Aorta (tissue), 5 donors: ENCODE data around the gene C2orf69. TPM values are rescaled to one million over a fixed set of nuclear protein-coding genes. Genes with fewer than 3 reads are reported as not detected.

Experiments used
- ATAC-seq: fragments of 200-7000 bp; cut with Tn5 transposase; one replicate; pipeline ENCODE4 v1.9.1; 2022; ENCODE audit warnings: moderate library complexity; ENCODE audit not compliant: low FRiP score
- DNase-seq, 2 donors: peaks; one replicate each; pipeline ENCODE4 v3.0.0-alpha.2; 2020
- H3K27ac ChIP-seq, 2 donors: one replicate each; pipeline ENCODE4 v1.5.1; 2013; ENCODE audit warnings: low read length in 2 of 2, mild to moderate bottlenecking in 2 of 2, moderate library complexity in 2 of 2, control low read depth in 1 of 2, inconsistent platforms in 1 of 2, low read depth in 1 of 2
- H3K27me3 ChIP-seq, 2 donors: one replicate each; pipeline ENCODE4 v1.6.1; 2013; ENCODE audit warnings: control low read depth in 1 of 2, low read length in 1 of 2, mild to moderate bottlenecking in 1 of 2, moderate library complexity in 1 of 2; ENCODE audit not compliant: insufficient read depth in 2 of 2, control insufficient read depth in 1 of 2
- H3K36me3 ChIP-seq, 2 donors: one replicate each; pipeline ENCODE4 v1.6.1; 2013; ENCODE audit warnings: control low read depth in 1 of 2, low read length in 1 of 2, mild to moderate bottlenecking in 1 of 2; ENCODE audit not compliant: insufficient read depth in 2 of 2, control insufficient read depth in 1 of 2
- H3K4me1 ChIP-seq, 2 donors: one replicate each; pipeline ENCODE4 v1.6.1; 2013; ENCODE audit warnings: low read length in 2 of 2, control low read depth in 1 of 2, mild to moderate bottlenecking in 1 of 2, moderate library complexity in 1 of 2; ENCODE audit not compliant: insufficient read depth in 2 of 2, control insufficient read depth in 1 of 2
- H3K4me3 ChIP-seq, 2 donors: one replicate each; pipeline ENCODE4 v1.5.1; 2013; ENCODE audit warnings: low read length in 2 of 2, control low read depth in 1 of 2, mild to moderate bottlenecking in 1 of 2
- H3K9me3 ChIP-seq: one replicate; pipeline ENCODE4 v1.6.1; 2013; ENCODE audit warnings: mild to moderate bottlenecking, low read length; ENCODE audit not compliant: control insufficient read depth
- WGBS, 2 donors: extraction: QIAGEN DNeasy Blood & Tissue Kit; methylation state at CpG; one replicate each; pipeline ENCODE4 v1.1.7; 2013; 5-methylcytosine and 5-hydroxymethylcytosine counted together
- intact Hi-C, 2 donors: fragments of 100-400 bp; cut with DNase I; formaldehyde crosslinking; loops; one replicate each; pipeline versions ENCODE4 v1.14.2 to v1.15.0; 2022
- polyA plus RNA-seq, 2 donors: library from polyadenylated mRNA; stranded (reverse); fragments of 200-250 nt; gene quantifications; one replicate each; pipeline ENCODE4 v1.2.3, GENCODE V29; 2013
- total RNA-seq, 2 donors: library from RNA; stranded (reverse); fragmentation: NEBNext Ultra II Directional; extraction: Animal tissue kit (Norgen Biotek cat#: 25700); gene quantifications; one replicate each; pipeline ENCODE4 v1.2.1, GENCODE V29; 2021
- donor health status: healthy with polysubstance abuse.
- donor health status: Bipolar disorder and iron deficiency.
- donor health status: DM: no; HTN: no; CAD: no.
- donor health status: DM: no; HTN: no; CAD: no.
- donor health status: DM: yes; HTN: yes; CAD: no.

Gene C2orf69
- total and polyA plus RNA-seq, 4 donors, result 4.3 to 11.2 (median 9.1) TPM

DNA sequence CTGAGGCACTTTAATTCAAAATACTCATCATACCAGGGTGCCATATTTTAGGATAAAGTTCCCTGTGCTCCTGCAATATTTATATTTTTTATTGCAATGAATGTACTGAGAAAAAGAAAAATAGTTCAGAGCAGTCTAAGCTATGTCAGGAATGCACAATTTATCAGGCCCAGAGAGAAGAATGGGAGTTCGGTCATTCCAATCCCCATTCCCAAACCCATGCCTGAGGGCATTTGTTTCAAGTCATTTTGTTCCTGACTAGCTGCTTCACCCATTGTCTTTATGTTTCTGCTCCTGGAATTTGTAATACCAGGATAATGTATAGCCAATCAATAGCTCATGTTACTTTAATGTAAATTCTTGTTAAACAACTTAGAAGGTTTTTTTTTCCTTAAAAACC lies 35.7 kb upstream of the C2orf69 start:
- Histone ChIP-seq H3K27ac (no peak overlapping the region), H3K4me1 (no peaks in the 10 kb centered on the region), H3K4me3 (no peak overlapping the region), H3K27me3 (no peaks in the 10 kb centered on the region), H3K36me3 (no peaks in the 10 kb centered on the region), H3K9me3 (no peaks in the 10 kb centered on the region)
- WGBS, 2 donors, result 16 to 18% methylated on average over 1 of the region's 1 CpG
- intact Hi-C loops, result no loop called here
- DNase-seq, result no peak
- ATAC-seq, result no peak

- Histone ChIP-seq H3K36me3 (no peaks in the 10 kb centered on the region), H3K4me1 (no peaks in the 10 kb centered on the region), H3K9me3 (no peaks in the 10 kb centered on the region), H3K4me3 (no peak overlapping the region), H3K27ac (no peak overlapping the region), H3K27me3 (no peaks in the 10 kb centered on the region)
- intact Hi-C loops, result no loop called here
- ATAC-seq (no peak), DNase-seq (no peak)
Measured at GRCh38 chr2:199882667-199883066, 28.4 kb upstream of the C2orf69 start.

- WGBS, 2 donors, result 87 to 89% methylated on average over 6 of the region's 6 CpGs
- ATAC-seq (no peak), DNase-seq (no peak)
- intact Hi-C loops, result no loop called here
- H3K36me3 ChIP-seq, result no peaks in the 10 kb centered on the region
- H3K4me3 ChIP-seq, result no peak overlapping the region
- no peaks in the 10 kb centered on the region for H3K9me3 ChIP-seq
- H3K27me3 ChIP-seq, result no peaks in the 10 kb centered on the region
- no peak overlapping the region for H3K27ac ChIP-seq
- no peaks in the 10 kb centered on the region for H3K4me1 ChIP-seq
Measured at GRCh38 chr2:199883474-199884212, 27.4 kb upstream of the C2orf69 start.

DNA sequence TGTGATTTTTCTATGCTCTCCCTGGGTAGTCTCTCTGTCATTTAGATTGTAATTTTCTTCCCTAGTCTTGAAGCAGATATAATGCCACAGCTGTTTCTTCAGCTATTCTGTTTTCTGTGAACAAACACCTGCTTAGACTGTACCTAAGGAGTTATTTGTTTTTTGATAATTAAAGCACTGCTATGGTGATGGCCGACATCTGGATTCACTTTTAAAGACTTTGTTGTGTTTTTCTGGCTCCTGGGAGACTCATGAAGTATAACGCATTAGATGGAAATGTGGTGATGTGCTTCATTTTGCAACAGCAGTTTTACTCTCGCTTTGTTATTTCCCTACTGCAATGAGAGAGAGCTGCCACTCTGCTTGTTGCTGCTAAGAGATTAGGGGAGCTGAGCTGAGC lies 15.7 kb upstream of the C2orf69 start:
- WGBS, 2 donors, result 60 to 73% methylated on average over 3 of the region's 3 CpGs
- intact Hi-C loops, result no loop called here
- Histone ChIP-seq H3K36me3 (no peaks in the 10 kb centered on the region), H3K4me3 (no peak overlapping the region), H3K27me3 (no peaks in the 10 kb centered on the region), H3K4me1 (no peaks in the 10 kb centered on the region), H3K9me3 (no peaks in the 10 kb centered on the region), H3K27ac (no peak overlapping the region)
- DNase-seq (no peak), ATAC-seq (no peak)

DNA sequence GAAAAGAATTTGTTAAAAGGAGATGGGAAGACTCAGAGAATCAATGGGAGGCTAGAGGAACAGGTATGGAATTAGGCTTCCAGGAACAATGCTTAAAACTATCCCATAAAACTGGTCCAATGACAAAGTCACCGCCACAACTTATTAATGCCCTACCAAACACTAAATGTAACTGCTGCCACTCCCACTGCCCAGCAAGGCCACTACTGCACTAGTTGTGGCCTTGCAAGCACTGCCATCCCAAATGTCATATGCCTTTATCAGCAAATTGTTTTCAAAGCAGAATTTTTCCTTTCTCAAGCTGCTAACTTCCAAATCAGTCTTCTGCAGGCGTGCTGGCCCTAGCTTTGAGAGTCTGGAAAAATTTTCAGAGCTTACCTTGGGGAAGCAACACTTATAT lies 14.5 kb upstream of the C2orf69 start:
- DNase-seq, result no peak
- no peak overlapping the region for H3K27ac ChIP-seq
- 88 to 90% methylated on average over 2 of the region's 2 CpGs for WGBS, 2 donors
- ATAC-seq, result no peak
- H3K4me1 ChIP-seq, result no peaks in the 10 kb centered on the region
- no peak overlapping the region for H3K4me3 ChIP-seq
- H3K9me3 ChIP-seq, result no peaks in the 10 kb centered on the region
- no peaks in the 10 kb centered on the region for H3K36me3 ChIP-seq
- no peaks in the 10 kb centered on the region for H3K27me3 ChIP-seq
- intact Hi-C loops, result no loop called here

DNA sequence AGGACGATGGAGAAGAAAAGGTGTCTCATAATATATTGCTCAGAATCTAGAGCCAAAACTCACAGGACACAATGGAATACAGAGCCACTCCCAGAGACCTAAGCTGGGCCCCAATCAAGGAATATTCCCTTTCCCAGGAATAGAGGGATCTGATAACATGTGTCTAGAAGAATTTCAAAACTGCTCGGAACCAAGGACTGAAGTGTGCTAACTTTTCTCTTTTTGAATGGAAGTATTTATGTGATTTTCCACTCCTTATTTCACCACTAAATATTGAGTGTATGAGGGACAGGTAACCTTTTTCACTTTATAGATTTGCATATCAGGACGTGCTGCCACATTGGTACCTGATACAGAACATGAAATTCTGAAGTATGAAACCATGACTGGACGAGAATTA lies 9.2 kb upstream of the C2orf69 start:
- Histone ChIP-seq H3K27ac (no peak overlapping the region), H3K9me3 (no peaks in the 10 kb centered on the region), H3K4me1 (no peaks in the 10 kb centered on the region), H3K27me3 (no peaks in the 10 kb centered on the region), H3K4me3 (no peak overlapping the region), H3K36me3 (no peaks in the 10 kb centered on the region)
- intact Hi-C loops, result no loop called here
- no peak for DNase-seq
- WGBS, 2 donors, result 85% methylated on average over 4 of the region's 4 CpGs
- no peak for ATAC-seq

DNA sequence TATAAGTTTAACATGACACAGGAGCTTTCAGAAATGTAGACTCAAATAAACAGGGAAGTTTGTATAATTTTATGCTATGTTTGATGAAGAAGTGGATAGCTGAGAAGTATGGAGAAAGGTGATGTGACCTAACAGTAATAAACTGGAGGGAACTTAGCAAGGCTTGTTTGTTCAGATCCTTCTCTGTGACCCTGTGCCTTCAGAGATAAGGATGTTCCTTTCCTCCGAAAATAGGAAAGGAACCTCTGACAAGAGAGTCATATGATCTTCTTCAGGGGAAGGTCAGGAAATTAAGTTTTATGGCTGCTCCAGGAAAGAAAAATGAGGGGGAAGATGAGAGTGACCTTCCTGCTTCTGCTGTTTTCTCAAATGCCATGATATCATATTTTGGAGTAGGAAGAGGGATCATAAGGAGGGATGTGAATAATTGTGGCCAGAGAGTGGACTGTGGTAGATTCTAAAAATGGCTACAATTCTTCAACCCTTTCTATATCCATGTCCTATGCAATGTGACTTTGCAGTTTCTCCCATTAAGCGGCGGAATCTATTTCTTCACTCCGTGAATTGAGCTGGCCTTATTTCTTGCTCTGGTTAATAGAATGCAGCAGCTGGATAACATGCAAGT lies 8.5 kb upstream of the C2orf69 start:
- H3K4me1 ChIP-seq, result no peaks in the 10 kb centered on the region
- no peak for ATAC-seq
- H3K9me3 ChIP-seq, result no peaks in the 10 kb centered on the region
- H3K27ac ChIP-seq, result no peak overlapping the region
- intact Hi-C loops, result no loop called here
- DNase-seq, result no peak
- no peak overlapping the region for H3K4me3 ChIP-seq
- no peaks in the 10 kb centered on the region for H3K27me3 ChIP-seq
- 90 to 92% methylated on average over 4 of the region's 4 CpGs for WGBS, 2 donors
- no peaks in the 10 kb centered on the region for H3K36me3 ChIP-seq

DNA sequence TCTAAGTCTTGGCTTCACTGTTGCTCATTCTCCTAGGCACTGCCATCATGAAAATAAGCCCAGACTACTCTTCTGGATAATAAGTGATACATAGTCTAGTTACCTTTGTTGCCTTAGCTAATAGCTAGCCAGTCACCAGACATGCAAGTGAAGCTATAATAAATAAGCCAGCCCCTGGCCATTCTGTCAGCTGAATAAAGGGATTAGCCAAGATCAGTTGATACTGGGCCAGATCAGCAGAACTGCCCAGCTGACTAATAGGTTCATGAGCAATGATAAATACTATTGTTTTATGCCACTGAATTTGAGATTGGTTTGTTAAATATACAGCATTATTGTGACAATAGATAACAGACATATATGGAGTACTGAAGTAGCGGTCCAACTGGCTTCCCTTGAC lies 8.0 kb upstream of the C2orf69 start:
- Histone ChIP-seq H3K36me3 (no peaks in the 10 kb centered on the region), H3K27ac (no peak overlapping the region), H3K4me3 (no peak overlapping the region), H3K9me3 (no peaks in the 10 kb centered on the region), H3K4me1 (no peaks in the 10 kb centered on the region), H3K27me3 (no peaks in the 10 kb centered on the region)
- no peak for DNase-seq
- WGBS, 2 donors, result 87 to 93% methylated on average over 1 of the region's 1 CpG
- intact Hi-C loops, result no loop called here
- ATAC-seq, result no peak

GRCh38 chr2:199907008-199907714 lies 3.9 kb upstream of the C2orf69 start:
- H3K4me3 ChIP-seq, result no peak overlapping the region
- ATAC-seq (no peak), DNase-seq (no peak)
- H3K9me3 ChIP-seq, result no peaks in the 10 kb centered on the region
- no peaks in the 10 kb centered on the region for H3K27me3 ChIP-seq
- intact Hi-C loops, result no loop called here
- 89% methylated on average over 2 of the region's 2 CpGs for WGBS, 2 donors
- no peaks in the 10 kb centered on the region for H3K36me3 ChIP-seq
- H3K27ac ChIP-seq, result no peak overlapping the region
- H3K4me1 ChIP-seq, result no peaks in the 10 kb centered on the region
